Measurements from ENCODE around the gene PLEKHG2. TPM values are rescaled to one million over a fixed set of nuclear protein-coding genes. Genes with fewer than 3 reads are reported as not detected.
A peak's percentile ranks its signal among the peaks of the same experiment; 100 is the strongest.

Gene PLEKHG2, protein sequence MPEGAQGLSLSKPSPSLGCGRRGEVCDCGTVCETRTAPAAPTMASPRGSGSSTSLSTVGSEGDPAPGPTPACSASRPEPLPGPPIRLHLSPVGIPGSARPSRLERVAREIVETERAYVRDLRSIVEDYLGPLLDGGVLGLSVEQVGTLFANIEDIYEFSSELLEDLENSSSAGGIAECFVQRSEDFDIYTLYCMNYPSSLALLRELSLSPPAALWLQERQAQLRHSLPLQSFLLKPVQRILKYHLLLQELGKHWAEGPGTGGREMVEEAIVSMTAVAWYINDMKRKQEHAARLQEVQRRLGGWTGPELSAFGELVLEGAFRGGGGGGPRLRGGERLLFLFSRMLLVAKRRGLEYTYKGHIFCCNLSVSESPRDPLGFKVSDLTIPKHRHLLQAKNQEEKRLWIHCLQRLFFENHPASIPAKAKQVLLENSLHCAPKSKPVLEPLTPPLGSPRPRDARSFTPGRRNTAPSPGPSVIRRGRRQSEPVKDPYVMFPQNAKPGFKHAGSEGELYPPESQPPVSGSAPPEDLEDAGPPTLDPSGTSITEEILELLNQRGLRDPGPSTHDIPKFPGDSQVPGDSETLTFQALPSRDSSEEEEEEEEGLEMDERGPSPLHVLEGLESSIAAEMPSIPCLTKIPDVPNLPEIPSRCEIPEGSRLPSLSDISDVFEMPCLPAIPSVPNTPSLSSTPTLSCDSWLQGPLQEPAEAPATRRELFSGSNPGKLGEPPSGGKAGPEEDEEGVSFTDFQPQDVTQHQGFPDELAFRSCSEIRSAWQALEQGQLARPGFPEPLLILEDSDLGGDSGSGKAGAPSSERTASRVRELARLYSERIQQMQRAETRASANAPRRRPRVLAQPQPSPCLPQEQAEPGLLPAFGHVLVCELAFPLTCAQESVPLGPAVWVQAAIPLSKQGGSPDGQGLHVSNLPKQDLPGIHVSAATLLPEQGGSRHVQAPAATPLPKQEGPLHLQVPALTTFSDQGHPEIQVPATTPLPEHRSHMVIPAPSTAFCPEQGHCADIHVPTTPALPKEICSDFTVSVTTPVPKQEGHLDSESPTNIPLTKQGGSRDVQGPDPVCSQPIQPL (N-terminal part only)
- total RNA-seq (2011; cell fraction: chromatin; rRNA removed; ENCODE audit: low replicate concordance) = 36.8 and 97.0 TPM in 2 replicates
- 44.7 and 54.0 TPM in 2 replicates for total RNA-seq (2011; cell fraction: nucleolus; rRNA removed)
- total RNA-seq (2011; cell fraction: nucleoplasm; rRNA removed) = 35.4 and 61.8 TPM in 2 replicates
- total RNA-seq (2014; rRNA removed) = 9.8 and 17.1 TPM in 2 replicates
- total RNA-seq (2014; rRNA removed; fragmentation: Illumina TruSeq; extraction: Trizol) = 5.9 and 6.8 TPM in 2 replicates
- 8.1 and 11.4 TPM in 2 replicates for total RNA-seq (2015; rRNA removed; fragmentation: Illumina TruSeq; extraction: Trizol)
- 41.1 and 45.7 TPM in 2 replicates for total RNA-seq (2021)
- 5.4 and 8.5 TPM in 2 replicates for polyA plus RNA-seq (2011; rRNA removed)
- 4.2 and 6.3 TPM in 2 replicates for polyA plus RNA-seq (2011; cell fraction: cytosol; rRNA removed)
- 32.9 and 103 TPM in 2 replicates for polyA plus RNA-seq (2011; cell fraction: nucleus; rRNA removed)
- polyA plus RNA-seq (2012) = 22.1 and 34.0 TPM in 2 replicates
- polyA plus RNA-seq (2014; fragmentation: Illumina TruSeq; extraction: Trizol) = 18.6 and 27.7 TPM in 2 replicates
- 1 to 10 TPM in 1 of 2 experiments, under 1 TPM in 1; 0.98 to 3.0 TPM for polyA plus RNA-seq (2014; fragmentation: Nextera tagmentation; extraction: Ambion mirVana)
- polyA plus RNA-seq (2014; rRNA removed) = 14.9 and 18.0 TPM in 2 replicates
- polyA minus RNA-seq (2011; rRNA and poly(A)+ RNA removed) = 2.7 TPM in 2 replicates
- 15.3 and 25.7 TPM in 2 replicates for polyA minus RNA-seq (2011; cell fraction: cytosol; rRNA and poly(A)+ RNA removed)
- polyA minus RNA-seq (2011; cell fraction: nucleus; rRNA and poly(A)+ RNA removed) = 14.0 and 19.9 TPM in 2 replicates
- Bru-seq, nascent RNA = percentile 60 among the genes with signal in this experiment
- BruChase-seq, experiment 1, labeled RNA remaining after a 2-hour chase = percentile 54 among the genes with signal in this experiment
- BruChase-seq, experiment 2, labeled RNA remaining after a 6-hour chase = percentile 62 among the genes with signal in this experiment
- long read RNA-seq, experiment 1, partial matches to known transcripts = 6 of 23 reads
- long read RNA-seq, experiment 1, other reads (novel, unspliced or antisense) = 17 of 23 reads
- long read RNA-seq, experiment 2, partial matches to known transcripts = 4 of 11 reads
- long read RNA-seq, experiment 2, other reads (novel, unspliced or antisense) = 7 of 11 reads
- long read RNA-seq, experiment 3 = 0 reads

DNA sequence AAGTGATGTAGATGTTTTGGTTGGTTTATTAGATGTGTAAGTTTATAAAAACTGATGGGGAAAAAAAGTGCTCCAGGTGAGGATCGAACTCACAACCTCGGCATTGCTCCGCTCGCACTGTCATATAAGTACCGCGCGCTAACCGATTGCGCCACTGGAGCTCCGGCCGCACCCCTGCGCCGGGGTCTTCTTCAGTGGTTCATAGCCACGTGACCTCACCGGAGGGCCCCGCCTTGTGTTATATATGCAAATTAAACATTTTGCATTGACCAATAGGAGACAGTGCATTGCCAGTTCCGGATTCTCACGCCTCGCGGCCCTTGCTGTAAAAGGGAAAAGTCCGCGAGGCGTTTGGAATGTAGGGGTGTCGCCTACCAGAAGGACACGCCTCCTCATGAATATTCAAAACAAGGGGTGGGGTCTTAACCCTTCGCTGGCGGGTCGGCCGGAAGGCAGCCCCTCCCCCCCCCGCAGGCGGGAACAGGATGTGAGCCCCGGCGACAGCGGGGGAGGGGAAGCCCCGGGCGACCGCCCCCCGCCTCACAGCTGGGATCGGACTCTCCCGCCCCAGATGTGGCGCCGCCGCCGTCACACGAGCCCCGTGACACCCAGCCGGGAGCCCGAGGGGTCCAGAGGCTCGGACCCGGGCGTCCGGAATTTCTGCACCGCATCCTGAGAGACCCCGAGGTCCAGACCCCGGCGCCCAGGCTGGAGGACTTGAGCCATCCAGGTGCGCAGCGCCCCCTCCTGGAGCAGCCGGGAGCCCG lies at the start of gene PLEKHG2:
TSS of gene PLEKHG2 (plus strand) at position 570 of the 767 bp plus-strand sequence. CDS start 1,418 bp downstream, outside the sequence.
- peaks cover 39 to 77% of the 10 kb centered on the region in 2 experiments for H3K4me1 ChIP-seq (replicated peaks in 1 of 2; ENCODE audit: control insufficient read depth in 2 of 2, insufficient read depth in 2 of 2, low read length in 2 of 2)
- FAIRE-seq = peak; percentile 99
- peak within 1 kb of the TSS; percentile 78 for H2AFZ ChIP-seq (ENCODE audit: low read depth, low read length)
- TF ChIP-seq, protein P1, sequence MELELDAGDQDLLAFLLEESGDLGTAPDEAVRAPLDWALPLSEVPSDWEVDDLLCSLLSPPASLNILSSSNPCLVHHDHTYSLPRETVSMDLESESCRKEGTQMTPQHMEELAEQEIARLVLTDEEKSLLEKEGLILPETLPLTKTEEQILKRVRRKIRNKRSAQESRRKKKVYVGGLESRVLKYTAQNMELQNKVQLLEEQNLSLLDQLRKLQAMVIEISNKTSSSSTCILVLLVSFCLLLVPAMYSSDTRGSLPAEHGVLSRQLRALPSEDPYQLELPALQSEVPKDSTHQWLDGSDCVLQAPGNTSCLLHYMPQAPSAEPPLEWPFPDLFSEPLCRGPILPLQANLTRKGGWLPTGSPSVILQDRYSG (tag; conservative IDR thresholded peaks at IDR 0.05; ENCODE audit: low read depth) = no peak
- TF ChIP-seq GTF2F1 (IDR thresholded peaks at IDR 0.05; ENCODE audit: low read depth, low read length) = 0 out of 2 replicates have a peak, but pooled peaks have one; percentile 31
- TF ChIP-seq GATAD2B (IDR thresholded peaks at IDR 0.05; ENCODE audit: borderline replicate concordance) = peak; percentile 95
- TF ChIP-seq, protein P2, sequence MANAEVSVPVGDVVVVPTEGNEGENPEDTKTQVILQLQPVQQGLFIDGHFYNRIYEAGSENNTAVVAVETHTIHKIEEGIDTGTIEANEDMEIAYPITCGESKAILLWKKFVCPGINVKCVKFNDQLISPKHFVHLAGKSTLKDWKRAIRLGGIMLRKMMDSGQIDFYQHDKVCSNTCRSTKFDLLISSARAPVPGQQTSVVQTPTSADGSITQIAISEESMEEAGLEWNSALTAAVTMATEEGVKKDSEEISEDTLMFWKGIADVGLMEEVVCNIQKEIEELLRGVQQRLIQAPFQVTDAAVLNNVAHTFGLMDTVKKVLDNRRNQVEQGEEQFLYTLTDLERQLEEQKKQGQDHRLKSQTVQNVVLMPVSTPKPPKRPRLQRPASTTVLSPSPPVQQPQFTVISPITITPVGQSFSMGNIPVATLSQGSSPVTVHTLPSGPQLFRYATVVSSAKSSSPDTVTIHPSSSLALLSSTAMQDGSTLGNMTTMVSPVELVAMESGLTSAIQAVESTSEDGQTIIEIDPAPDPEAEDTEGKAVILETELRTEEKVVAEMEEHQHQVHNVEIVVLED (CRISPR knock-in tag; IDR thresholded peaks at IDR 0.05) = peak; percentile 34; the same call in 1 of the 2 replicates
- no peak for TF ChIP-seq FUS (optimal IDR thresholded peaks at IDR 0.05; ENCODE audit: low read depth, low read length)

More for the DNA sequence above, at the start of gene PLEKHG2:
- H3K27ac ChIP-seq (ENCODE audit: extremely low read depth, low read depth, low read length) = peak within 1 kb of the TSS; percentile 98
- peaks cover 56% of the 10 kb centered on the region for H3K79me2 ChIP-seq (ENCODE audit: control insufficient read depth, insufficient read depth, low read length)
- H4K20me1 ChIP-seq (replicated peaks; ENCODE audit: control insufficient read depth, insufficient read depth, low read length) = peaks cover 4% of the 10 kb centered on the region; the same call in 1 of the 2 replicates
- DNase-seq (ENCODE audit: extremely low read depth in 1 of 4, low spot score in 3 of 4) = peak; percentile 92 to 99 (median 94)
- peak; percentile 83 for ATAC-seq
- H3K9me3 ChIP-seq (replicated peaks; ENCODE audit: control insufficient read depth, insufficient read depth, low read depth, low read length) = no peaks in the 10 kb centered on the region
- CTCF ChIA-PET (ENCODE audit: low intra/inter-chr PET ratio) = interaction anchor here (0.6 to 3.7 kb wide), 10 partner anchors 10 to 482 kb away, joined by 3 to 74 read pairs (median 4); no protein-coding TSS in a partner anchor
- no TSS peak for BruUV-seq (replicated peaks)
- H3K9me1 ChIP-seq (ENCODE audit: control insufficient read depth, insufficient read depth, low read length) = no peaks in the 10 kb centered on the region
- H3K27me3 ChIP-seq (ENCODE audit: control insufficient read depth in 2 of 2, insufficient read depth in 2 of 2, low read length in 2 of 2) = no peaks in the 10 kb centered on the region
- H3K36me3 ChIP-seq (ENCODE audit: control insufficient read depth, insufficient read depth, low read length) = peaks cover 24% of the 10 kb centered on the region; the same call in 2 of the 3 replicates
- peak within 1 kb of the TSS; percentile 86 to 97 for H3K9ac ChIP-seq (ENCODE audit: insufficient read depth in 1 of 2, low read depth in 2 of 2, low read length in 2 of 2)
- in situ Hi-C loops (cut with MboI) (no loop called here), intact Hi-C loops (cut with micrococcal nuclease) (loop anchor here (1.0 to 5.0 kb wide), 3 partner anchors 15 to 290 kb away; no protein-coding TSS in a partner anchor)
- peak within 1 kb of the TSS; percentile 71 for H3K4me3 ChIP-seq
- H3K4me2 ChIP-seq (ENCODE audit: insufficient read depth, low read length) = peak within 1 kb of the TSS; percentile 77
- under 1% methylated on average over 46 of the region's 60 CpGs for WGBS (ENCODE audit: insufficient coverage, low coverage, missing lambda C conversion rate)
- POLR2A ChIA-PET = interaction anchor here (0.6 to 1.4 kb wide), 5 partner anchors 11 to 24 kb away, joined by 3 to 8 read pairs (median 4); partner anchors contain the start of genes MED29, PAF1 and RPS16
